Neuronal stem cell (in vitro differentiated cells): Measurements from ENCODE around the gene ARHGAP18.

Source experiments
- DNase-seq: peaks from one replicate; pipeline ENCODE4 v3.0.0-alpha.2; 2013; ENCODE audit warnings: low spot score
- H2AFZ ChIP-seq: one replicate; pipeline ENCODE4 v1.6.1; 2013; ENCODE audit warnings: mild to moderate bottlenecking, low read length, inconsistent platforms
- H2AK5ac ChIP-seq: 2 replicates; pipeline ENCODE4 v1.6.1; 2013; ENCODE audit warnings: low read depth, mild to moderate bottlenecking, inconsistent platforms, low read length, moderate library complexity, mixed read lengths
- H2BK120ac ChIP-seq: 2 replicates; pipeline ENCODE4 v1.6.1; 2013; ENCODE audit warnings: low read depth, mild to moderate bottlenecking, inconsistent platforms, low read length, moderate library complexity, mixed read lengths
- H2BK12ac ChIP-seq: one replicate; pipeline ENCODE4 v1.6.1; 2013; ENCODE audit warnings: low read length, inconsistent platforms
- H2BK15ac ChIP-seq: 2 replicates; pipeline ENCODE4 v1.6.1; 2013; ENCODE audit warnings: mild to moderate bottlenecking, low read length, inconsistent platforms, mixed read lengths
- H2BK5ac ChIP-seq: one replicate; pipeline ENCODE4 v1.6.1; 2013; ENCODE audit warnings: inconsistent platforms, mild to moderate bottlenecking, low read length, moderate library complexity
- H3K14ac ChIP-seq: one replicate; pipeline ENCODE4 v1.6.1; 2013; ENCODE audit warnings: low read length, inconsistent platforms
- H3K18ac ChIP-seq: 2 replicates; pipeline ENCODE4 v1.6.1; 2013; ENCODE audit warnings: low read length, inconsistent platforms
- H3K23ac ChIP-seq: 2 replicates; pipeline ENCODE4 v1.6.1; 2013; ENCODE audit warnings: low read depth, mild to moderate bottlenecking, mixed read lengths, low read length, inconsistent platforms; ENCODE audit not compliant: poor library complexity
- H3K27ac ChIP-seq: replicated peaks from 3 replicates; pipeline ENCODE4 v1.5.1; 2013; ENCODE audit warnings: low read length, inconsistent platforms
- H3K27me3 ChIP-seq, 3 experiments: 2 replicates each; pipeline ENCODE4 v1.6.1; 2013; ENCODE audit warnings: low read length in 3 of 3, mild to moderate bottlenecking in 2 of 3, inconsistent platforms in 1 of 3, low read depth in 1 of 3, mixed read lengths in 1 of 3, moderate library complexity in 1 of 3; ENCODE audit not compliant: control insufficient read depth in 3 of 3, insufficient read depth in 3 of 3
- H3K36me3 ChIP-seq, 2 donors: replicated peaks in 1 of 2; 2 replicates each; pipeline ENCODE4 v1.6.1; 2013; ENCODE audit warnings: low read length in 2 of 2; ENCODE audit not compliant: control insufficient read depth in 2 of 2, insufficient read depth in 2 of 2
- H3K4ac ChIP-seq: 2 replicates; pipeline ENCODE4 v1.6.1; 2013; ENCODE audit warnings: inconsistent platforms, mild to moderate bottlenecking, low read length, moderate library complexity
- H3K4me1 ChIP-seq, 2 donors: 1 replicate in 1 of 2; 2 replicates in 1 of 2; pipeline ENCODE4 v1.6.1; 2013; ENCODE audit warnings: low read length in 2 of 2, low read depth in 1 of 2; ENCODE audit not compliant: control insufficient read depth in 2 of 2, insufficient read depth in 1 of 2
- H3K4me2 ChIP-seq: one replicate; pipeline ENCODE4 v1.6.1; 2013; ENCODE audit warnings: mild to moderate bottlenecking, low read length, inconsistent platforms; ENCODE audit not compliant: insufficient read depth, poor library complexity, severe bottlenecking
- H3K4me3 ChIP-seq, 2 donors: 2 replicates each; pipeline ENCODE4 v1.5.1; 2013; ENCODE audit warnings: low read length in 2 of 2, mild to moderate bottlenecking in 2 of 2, inconsistent platforms in 1 of 2, moderate library complexity in 1 of 2
- H3K79me1 ChIP-seq: one replicate; pipeline ENCODE4 v1.6.1; 2013; ENCODE audit warnings: low read depth, mild to moderate bottlenecking, inconsistent platforms, low read length, moderate library complexity
- H3K9ac ChIP-seq: one replicate; pipeline ENCODE4 v1.6.1; 2013; ENCODE audit warnings: mild to moderate bottlenecking, low read depth, low read length, inconsistent platforms; ENCODE audit not compliant: poor library complexity
- H3K9me3 ChIP-seq, 2 donors: replicated peaks in 1 of 2; 2 replicates each; pipeline versions ENCODE3 to v1.6.1; 2013; ENCODE audit warnings: low read length in 2 of 2, mild to moderate bottlenecking in 2 of 2, inconsistent platforms in 1 of 2, low read depth in 1 of 2, mixed read lengths in 1 of 2, moderate library complexity in 1 of 2; ENCODE audit not compliant: control insufficient read depth in 2 of 2, insufficient read depth in 1 of 2
- H4K8ac ChIP-seq: one replicate; pipeline ENCODE4 v1.6.1; 2013; ENCODE audit warnings: low read depth, mild to moderate bottlenecking, inconsistent platforms, low read length, moderate library complexity
- H4K91ac ChIP-seq: one replicate; pipeline ENCODE4 v1.6.1; 2013; ENCODE audit warnings: low read length, low read depth, mild to moderate bottlenecking, inconsistent platforms; ENCODE audit not compliant: poor library complexity

ARHGAP18 gene

GRCh38 chr6:129534926-129535325 lies 175.1 kb downstream of the ARHGAP18 start:
- no peak overlapping the region for H3K4me3 ChIP-seq
- no peaks in the 10 kb centered on the region for H3K79me1 ChIP-seq
- DNase-seq = no peak
- no peak overlapping the region for H3K18ac ChIP-seq
- H3K4ac ChIP-seq = no peak overlapping the region
- H3K4me2 ChIP-seq = no peak overlapping the region
- H2BK15ac ChIP-seq = no peak overlapping the region
- no peak overlapping the region for H3K9ac ChIP-seq
- no peak overlapping the region for H2AK5ac ChIP-seq
- no peak overlapping the region for H2AFZ ChIP-seq
- H2BK5ac ChIP-seq = no peak overlapping the region
- H2BK12ac ChIP-seq = no peak overlapping the region
- no peak overlapping the region for H4K91ac ChIP-seq
- H4K8ac ChIP-seq = no peak overlapping the region
- H3K9me3 ChIP-seq = no peaks in the 10 kb centered on the region
- H3K14ac ChIP-seq = no peak overlapping the region
- H2BK120ac ChIP-seq = no peak overlapping the region
- H3K36me3 ChIP-seq = no peaks in the 10 kb centered on the region
- no peak overlapping the region for H3K23ac ChIP-seq
- no peaks in the 10 kb centered on the region for H3K4me1 ChIP-seq
- H3K27me3 ChIP-seq = peaks cover 0 to 3% (median 0%) of the 10 kb centered on the region in 3 experiments
- H3K27ac ChIP-seq = no peak overlapping the region
